Left colon (tissue), 2 donors: ENCODE data around the gene SOX8. TPM values are rescaled to one million over a fixed set of nuclear protein-coding genes. Genes with fewer than 3 reads are reported as not detected.
"Not testable (repeated sequence)": the region's sequence is repeated elsewhere in the genome, so short reads cannot be mapped to it uniquely, and the experiment has no call there.

Experiments used
- ATAC-seq: fragments of 200-7000 bp; cut with Tn5 transposase; one replicate; pipeline ENCODE4 v1.9.1; 2020; ENCODE audit warnings: mild to moderate bottlenecking, moderate library complexity
- DNase-seq, 2 donors: peaks; one replicate each; pipeline ENCODE4 v3.0.0-alpha.2; 2020
- intact Hi-C, 2 donors: fragments of 100-400 bp; cut with DNase I in 1 of 2; cut with micrococcal nuclease in 1 of 2; formaldehyde crosslinking; loops; one replicate each; pipeline versions ENCODE4 v1.11.2 to v1.14.0; 2022; cut with DNase I, micrococcal nuclease
- total RNA-seq, 2 donors: library from RNA; stranded (reverse); fragmentation: NEBNext Ultra II Directional; extraction: Animal tissue kit (Norgen Biotek cat#: 25700); gene quantifications; one replicate each; pipeline ENCODE4 v1.2.1, GENCODE V29; 2021
- donor health status: DM: no; HTN: no; CAD: no.
- donor health status: DM: yes; HTN: yes; CAD: no.

The SOX8 gene
- total RNA-seq, 2 donors from 2014 or later, result 0.31 to 0.70 TPM

GRCh38 chr16:951660-952301 is 29.8 kb upstream of the SOX8 start:
- intact Hi-C loops, result no loop called here

GRCh38 chr16:952321-952720 is 29.2 kb upstream of the SOX8 start:
- ATAC-seq (no peak), DNase-seq (no peak)
- intact Hi-C loops, result no loop called here

More at GRCh38 chr16:951660-952301, 29.8 kb upstream of the SOX8 start:
- ATAC-seq, result no peak
- no peak for DNase-seq

GRCh38 chr16:953818-954217 is 27.8 kb upstream of the SOX8 start:
- ATAC-seq, intact Hi-C loops, DNase-seq: not testable (repeated sequence)

GRCh38 chr16:955766-956165 is 25.8 kb upstream of the SOX8 start:
- intact Hi-C loops, result loop anchor here in 1 of 2 donors (5.0 kb wide), 1 partner anchor 48 kb away; no protein-coding TSS in a partner anchor
- not testable (repeated sequence) for ATAC-seq, DNase-seq

- DNase-seq, result no peak
- ATAC-seq, result no peak
- intact Hi-C loops, result loop anchor here in 1 of 2 donors (5.0 kb wide), 1 partner anchor 52 kb away; no protein-coding TSS in a partner anchor
Measured at GRCh38 chr16:959232-960040, 22.1 kb upstream of the SOX8 start.

- DNase-seq, result no peak
- intact Hi-C loops, result no loop called here
- no peak for ATAC-seq
Measured at GRCh38 chr16:962366-962765, 19.2 kb upstream of the SOX8 start.

- intact Hi-C loops, result no loop called here
- ATAC-seq, result no peak
- DNase-seq, result no peak
Measured at GRCh38 chr16:962901-963814, 18.4 kb upstream of the SOX8 start.

- ATAC-seq, result peak; percentile 76
Measured at GRCh38 chr16:963913-964312, 17.7 kb upstream of the SOX8 start.

GRCh38 chr16:964356-965035 is 17.1 kb upstream of the SOX8 start:
- intact Hi-C loops, result no loop called here
- DNase-seq, result peak; percentile 59 to 63
- peak; percentile 79 for ATAC-seq

More at GRCh38 chr16:963913-964312, 17.7 kb upstream of the SOX8 start:
- intact Hi-C loops, result no loop called here
- peak in 1 of 2 donors; percentile 50 for DNase-seq

GRCh38 chr16:965036-965395 is 16.6 kb upstream of the SOX8 start:
- ATAC-seq, result no peak
- intact Hi-C loops, result no loop called here
- no peak for DNase-seq

- intact Hi-C loops, result no loop called here
- DNase-seq, result no peak
Measured at GRCh38 chr16:965487-965886, 16.1 kb upstream of the SOX8 start.

GRCh38 chr16:966035-966434 is 15.5 kb upstream of the SOX8 start:
- intact Hi-C loops, result no loop called here
- DNase-seq (no peak), ATAC-seq (no peak)

More at GRCh38 chr16:965487-965886, 16.1 kb upstream of the SOX8 start:
- ATAC-seq, result no peak

- intact Hi-C loops, result no loop called here
- ATAC-seq (no peak), DNase-seq (no peak)
Measured at GRCh38 chr16:966505-966904, 15.1 kb upstream of the SOX8 start.

- ATAC-seq (no peak), DNase-seq (peak in 1 of 2 donors; percentile 49)
- intact Hi-C loops, result no loop called here
Measured at GRCh38 chr16:967077-967541, 14.5 kb upstream of the SOX8 start.

GRCh38 chr16:967546-968295 is 13.8 kb upstream of the SOX8 start:
- intact Hi-C loops, result no loop called here
- no peak for ATAC-seq

GRCh38 chr16:968620-969019 is 12.9 kb upstream of the SOX8 start:
- DNase-seq (no peak), ATAC-seq (no peak)
- intact Hi-C loops, result no loop called here

More at GRCh38 chr16:967546-968295, 13.8 kb upstream of the SOX8 start:
- DNase-seq, result no peak

GRCh38 chr16:969508-970385 is 11.8 kb upstream of the SOX8 start:
- ATAC-seq (peak; percentile 11), DNase-seq (peak; percentile 35 to 49)
- intact Hi-C loops, result no loop called here
